HG02759 (cell line): ENCODE data around the gene PUSL1.
A peak's percentile ranks its signal among the peaks of the same experiment; 100 is the strongest.

ENCODE experiments used
- ATAC-seq: cut with Tn5 transposase; IDR thresholded peaks from one replicate; pipeline ENCODE4 v1.9.1; 2021; ENCODE audit warnings: mild to moderate bottlenecking, moderate library complexity; ENCODE audit not compliant: unreplicated experiment

PUSL1 gene

DNA sequence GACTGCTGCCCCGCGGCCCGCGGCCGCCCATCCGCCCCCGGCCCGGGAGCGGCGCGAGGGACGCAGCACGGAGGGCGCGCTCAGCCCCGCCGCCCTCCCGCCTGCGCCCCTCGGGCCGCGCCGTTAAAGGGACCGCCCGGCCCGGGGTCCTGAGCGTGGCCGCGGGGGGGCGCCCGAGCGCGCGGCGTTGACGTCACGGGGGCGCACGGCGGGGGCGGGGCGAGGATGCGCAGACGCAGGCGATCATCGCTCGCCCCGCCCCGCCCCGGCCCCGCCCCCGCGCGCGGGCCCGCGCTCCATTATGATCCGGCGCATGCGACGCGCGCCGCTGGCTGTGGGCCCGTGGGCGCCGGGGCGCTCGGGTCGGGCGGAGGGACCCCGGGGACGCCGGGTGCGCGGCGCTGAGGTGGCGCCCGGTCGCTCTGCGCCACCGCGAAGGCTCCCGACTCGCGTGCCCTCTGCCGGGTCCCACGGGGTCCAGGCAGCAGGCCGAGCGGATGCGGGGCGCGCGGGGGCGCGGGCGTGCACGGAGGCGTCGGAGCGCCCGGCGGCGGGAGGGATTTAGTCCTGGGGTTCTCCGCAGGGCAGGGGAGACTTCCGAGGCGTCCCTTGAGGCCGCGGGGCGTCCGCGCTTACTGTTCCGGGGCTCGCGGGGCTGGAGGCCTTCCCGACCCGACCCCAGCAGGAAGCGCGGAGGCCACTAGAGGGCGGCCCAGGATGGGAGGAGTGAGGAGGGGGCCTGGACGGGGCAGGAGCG is 41.0 kb downstream of the PUSL1 start, which contains the start of gene DVL1:
Gene DVL1 (minus strand): TSS at position 163 of the 757 bp plus-strand sequence. CDS start 353 bp downstream, outside the sequence.
- peak; percentile 72 for ATAC-seq

DNA sequence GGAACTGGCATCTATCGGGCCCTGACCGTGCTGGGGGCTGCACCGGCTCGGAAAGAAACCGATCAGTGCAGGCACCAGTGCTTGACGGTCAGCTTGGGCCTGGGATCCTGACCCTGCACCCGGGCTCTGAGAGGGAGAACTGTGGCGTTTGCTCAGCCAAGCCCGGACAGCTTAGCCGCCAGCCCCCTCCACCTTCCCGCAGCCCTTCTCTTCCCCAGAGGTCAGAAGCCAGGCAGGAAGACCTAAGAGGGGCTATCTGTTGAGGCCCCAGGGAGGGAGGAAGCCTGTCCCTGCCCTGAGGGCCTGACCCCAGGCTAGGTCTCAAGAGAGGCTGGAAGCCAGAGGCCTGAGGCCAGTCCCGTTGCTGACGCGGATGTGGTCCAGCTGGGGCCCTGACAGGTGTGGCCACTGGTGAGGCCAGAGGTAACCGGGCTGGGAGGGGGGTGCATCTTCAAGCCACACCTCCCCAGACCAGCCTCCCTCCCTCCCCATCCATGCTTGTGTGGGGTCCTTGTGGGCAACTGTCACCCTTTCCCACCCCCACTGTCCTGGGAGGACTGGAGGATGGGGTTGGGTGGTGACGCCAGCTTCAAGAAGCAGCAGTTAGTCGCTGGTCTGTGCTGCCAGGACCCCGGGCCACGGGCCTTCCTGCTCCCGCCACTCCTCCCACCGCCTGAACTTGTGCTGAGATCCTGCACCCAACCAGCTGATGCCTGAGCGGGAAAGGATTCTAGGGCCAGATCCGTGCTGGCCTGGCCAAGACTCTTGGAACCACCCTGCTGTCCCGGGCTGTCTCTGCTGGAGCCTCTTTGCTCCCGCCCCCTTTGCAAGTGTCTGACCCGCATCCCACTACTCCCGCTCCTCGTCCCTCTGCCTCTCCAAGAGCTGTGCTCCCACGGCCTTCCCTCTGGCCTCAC is 43.4 kb downstream of the PUSL1 start:
- ATAC-seq: no peak

DNA sequence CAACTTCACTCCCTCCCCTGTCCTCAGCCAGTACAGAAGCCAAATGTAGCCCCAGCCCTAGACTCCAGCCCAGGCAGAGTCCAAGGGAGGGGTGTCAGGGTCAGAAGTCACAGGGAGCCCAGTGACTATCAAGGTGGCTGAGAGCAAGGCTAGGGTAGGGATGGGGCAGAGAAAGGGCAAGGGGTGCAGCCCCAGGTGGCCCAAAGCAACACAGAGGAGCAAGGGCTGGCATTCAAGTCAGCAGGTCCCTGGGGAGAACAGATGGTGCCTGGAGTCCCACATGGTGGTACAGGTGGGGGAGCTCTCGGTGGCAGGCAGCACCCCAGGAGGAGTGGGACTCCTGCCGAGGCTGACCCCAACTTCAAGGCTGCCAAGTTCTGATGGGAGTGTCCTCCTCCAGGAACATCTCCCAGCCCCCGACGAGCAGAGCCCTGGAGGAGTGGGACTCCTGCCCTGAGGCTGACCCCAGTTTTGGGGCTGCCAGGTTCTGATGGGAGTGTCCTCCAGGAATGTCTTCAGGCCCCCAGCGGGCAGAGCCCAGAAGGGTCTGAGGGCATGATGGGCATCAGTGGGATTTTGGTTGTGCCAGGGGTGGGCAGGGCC is 44.5 kb downstream of the PUSL1 start:
- ATAC-seq: no peak

DNA sequence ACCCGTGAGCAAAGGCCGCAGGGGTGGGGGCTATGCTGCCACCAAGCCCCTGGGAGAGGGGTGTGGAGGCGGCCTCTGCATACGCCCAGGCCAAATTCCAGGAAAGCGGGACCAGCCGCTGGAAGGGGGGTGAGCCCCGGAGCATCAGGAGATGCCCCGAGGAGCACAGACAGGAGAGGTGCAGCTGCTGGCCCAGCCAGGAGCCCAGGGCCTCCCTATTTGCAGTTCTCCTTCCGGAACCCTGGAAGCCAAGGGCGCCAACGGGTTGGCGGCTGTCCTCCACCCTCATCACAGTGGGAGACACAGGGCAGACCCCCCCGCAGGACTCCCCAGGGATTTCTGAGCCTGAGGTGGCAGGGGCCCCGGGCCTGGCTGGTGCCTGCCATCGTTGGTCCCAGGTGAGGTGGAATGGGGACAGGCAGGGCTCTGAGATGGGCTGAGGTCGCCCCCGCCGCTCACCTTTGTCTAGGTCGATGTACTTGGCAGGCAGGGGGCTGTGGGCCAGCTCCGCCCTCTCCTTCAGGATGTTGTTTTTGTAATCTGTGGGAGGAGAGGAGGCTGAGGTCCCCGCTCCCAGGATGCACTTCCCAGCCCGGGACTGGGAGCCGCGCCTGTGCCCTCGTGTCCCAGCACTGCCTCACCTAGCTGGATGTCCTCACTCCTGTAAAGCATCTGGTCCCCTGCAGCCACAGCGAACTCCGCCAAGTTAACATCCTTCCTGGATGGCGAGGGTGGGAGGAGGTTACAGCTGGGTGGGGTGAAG is 45.2 kb downstream of the PUSL1 start:
- no peak for ATAC-seq

DNA sequence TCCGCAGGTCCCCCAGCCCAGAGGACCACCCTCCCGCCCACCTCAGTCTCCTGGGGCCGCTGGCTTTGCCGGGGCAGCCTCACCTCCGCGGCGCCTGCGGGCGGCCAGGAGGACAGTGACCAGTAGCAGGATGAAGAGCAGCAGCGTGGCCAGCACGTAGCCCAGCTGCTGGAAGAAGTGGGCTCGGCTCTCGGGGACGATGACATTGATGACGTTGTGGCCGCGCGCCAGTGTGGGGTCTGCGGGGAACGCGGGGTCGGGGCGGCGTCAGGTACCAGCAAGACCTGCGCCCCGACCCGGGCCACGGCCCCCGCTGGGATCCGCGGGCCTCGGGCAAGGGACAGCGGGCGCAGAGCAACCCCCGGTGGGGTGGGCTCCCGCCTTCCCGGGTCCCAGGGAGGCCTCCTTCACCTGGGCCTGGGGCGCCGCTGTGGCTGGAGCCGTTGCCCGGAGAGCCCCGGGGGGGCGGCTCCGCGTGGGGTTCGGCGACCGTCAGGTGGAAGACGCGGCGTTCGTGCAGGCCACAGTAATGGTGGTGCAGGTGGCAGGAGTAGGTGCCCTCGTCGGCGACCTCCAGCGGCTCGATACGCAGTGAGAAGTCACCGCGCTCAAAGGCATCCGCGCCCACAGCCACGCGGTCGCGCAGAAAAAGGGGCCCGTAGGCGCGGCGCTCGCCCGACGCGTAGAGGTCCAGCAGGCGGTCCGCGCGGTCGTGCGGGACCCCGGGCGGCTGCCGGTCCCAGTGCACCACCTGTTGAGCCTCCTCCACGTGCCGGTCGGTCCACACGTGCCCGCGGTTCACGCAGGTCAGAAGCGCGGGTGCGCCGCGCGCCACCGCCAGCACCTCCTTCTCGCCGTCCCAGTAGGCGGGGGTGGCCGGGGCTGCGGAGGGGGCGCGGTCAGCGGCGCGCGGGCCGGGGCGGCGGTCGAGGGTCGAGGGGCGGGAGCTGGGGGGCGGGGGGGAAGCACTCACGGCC is 46.2 kb downstream of the PUSL1 start:
- no peak for ATAC-seq

DNA sequence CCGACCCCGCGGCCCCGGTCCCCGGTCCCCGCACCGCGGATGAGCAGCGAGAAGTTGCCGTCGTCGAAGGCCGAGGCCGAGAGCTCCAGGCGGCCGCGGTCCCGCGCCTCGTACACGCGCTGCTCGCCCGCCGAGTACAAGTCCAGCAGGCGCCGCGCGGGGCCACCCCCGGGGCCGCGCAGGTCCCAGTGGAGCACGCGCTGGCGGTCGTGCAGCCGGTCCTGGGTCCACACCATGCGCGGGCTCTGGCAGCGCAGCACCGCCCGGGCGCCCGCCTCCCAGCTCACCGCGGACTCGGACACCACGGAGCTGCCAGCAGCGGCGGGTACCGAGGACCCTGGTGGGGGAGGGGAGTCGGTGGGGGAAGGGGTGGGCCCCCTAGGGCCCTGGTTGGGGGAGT is 47.0 kb downstream of the PUSL1 start:
- no peak for ATAC-seq

DNA sequence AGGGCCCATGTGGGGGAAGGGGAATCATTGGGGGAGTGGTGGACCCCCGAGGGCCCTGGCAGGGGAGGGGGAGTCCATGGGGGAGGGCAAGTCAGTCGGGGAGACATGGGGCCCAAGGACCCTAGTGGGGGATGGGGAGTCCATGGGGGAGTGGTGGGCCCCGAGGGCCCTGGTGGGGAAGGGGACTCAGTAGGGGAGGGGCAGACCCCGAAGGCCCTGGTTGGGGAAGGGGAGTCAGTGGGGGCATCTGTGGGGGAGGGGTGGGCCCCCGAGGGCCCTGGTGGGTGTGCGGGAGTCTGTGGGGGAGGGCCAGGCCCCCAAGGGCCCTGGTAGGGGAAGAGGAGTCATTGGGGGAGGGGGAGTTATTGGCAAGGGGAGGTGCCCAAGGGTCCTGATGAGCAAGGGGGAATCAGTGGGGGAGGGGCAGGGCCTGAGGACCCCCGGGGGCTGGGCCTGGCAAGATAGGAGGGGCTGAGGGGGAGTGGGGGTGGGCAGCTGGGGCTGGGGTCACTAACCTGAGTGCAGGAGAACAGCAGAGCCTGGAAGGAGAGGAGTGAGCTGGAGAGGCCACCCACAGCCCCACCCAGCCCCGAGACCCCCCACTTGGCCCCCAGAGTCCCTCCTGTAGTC is 47.9 kb downstream of the PUSL1 start:
- no peak for ATAC-seq

DNA sequence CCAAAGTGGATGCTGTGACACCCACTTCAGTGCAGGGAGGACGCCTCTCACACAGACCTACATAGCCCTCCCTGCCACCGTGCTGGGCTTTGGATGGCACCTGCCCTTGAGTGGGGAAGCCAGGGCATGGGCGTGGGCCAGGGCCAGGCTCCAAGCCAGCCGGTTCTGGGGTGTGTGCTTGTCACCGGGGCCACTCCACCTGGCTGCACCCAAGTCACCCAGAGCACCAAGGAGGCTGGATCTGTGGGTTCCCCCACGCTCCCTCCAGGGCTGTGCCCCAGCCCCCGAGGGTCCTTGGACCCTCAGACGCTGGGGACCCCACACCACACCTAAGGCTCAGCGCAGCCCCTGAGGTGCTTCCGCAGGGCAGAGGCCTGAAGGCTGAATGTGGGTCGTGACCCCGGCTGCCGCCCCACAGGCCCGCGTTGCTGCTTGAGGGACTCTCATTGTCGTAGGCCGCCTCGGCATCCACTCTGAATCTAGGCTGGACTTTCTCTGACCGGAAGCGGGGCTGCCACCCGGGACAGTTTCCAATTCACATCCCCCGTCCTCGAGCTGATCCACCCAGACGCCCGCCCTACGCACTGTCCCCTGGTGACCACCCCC is 48.5 kb downstream of the PUSL1 start:
- no peak for ATAC-seq

DNA sequence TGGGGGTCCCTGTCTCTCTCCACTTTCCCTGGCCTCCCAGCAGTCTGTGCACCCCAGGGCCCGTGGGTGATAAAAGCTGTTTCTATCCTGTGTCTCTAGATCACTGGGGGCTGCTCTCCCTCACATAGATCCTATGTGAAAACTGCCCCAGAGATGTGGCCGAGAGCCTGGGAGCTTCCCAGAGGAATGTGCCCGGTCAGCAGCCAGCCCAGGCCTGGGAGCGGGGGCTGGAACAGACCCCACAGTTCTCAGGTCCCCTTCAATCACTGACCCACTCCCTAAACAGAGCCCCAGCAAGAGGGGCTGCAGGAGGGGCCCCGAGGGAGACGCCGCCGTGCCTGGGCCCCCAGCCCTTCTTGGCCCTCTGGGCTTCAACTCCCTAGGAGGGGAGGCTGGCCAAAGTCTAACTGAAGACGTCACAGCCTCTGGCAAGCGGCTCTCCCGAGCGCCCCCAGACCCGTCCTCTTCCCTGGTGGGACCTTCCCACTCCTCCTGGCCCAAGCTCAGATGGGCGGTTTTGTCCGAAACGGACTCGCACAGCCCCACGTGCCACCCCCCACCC is 49.6 kb downstream of the PUSL1 start:
- no peak for ATAC-seq

DNA sequence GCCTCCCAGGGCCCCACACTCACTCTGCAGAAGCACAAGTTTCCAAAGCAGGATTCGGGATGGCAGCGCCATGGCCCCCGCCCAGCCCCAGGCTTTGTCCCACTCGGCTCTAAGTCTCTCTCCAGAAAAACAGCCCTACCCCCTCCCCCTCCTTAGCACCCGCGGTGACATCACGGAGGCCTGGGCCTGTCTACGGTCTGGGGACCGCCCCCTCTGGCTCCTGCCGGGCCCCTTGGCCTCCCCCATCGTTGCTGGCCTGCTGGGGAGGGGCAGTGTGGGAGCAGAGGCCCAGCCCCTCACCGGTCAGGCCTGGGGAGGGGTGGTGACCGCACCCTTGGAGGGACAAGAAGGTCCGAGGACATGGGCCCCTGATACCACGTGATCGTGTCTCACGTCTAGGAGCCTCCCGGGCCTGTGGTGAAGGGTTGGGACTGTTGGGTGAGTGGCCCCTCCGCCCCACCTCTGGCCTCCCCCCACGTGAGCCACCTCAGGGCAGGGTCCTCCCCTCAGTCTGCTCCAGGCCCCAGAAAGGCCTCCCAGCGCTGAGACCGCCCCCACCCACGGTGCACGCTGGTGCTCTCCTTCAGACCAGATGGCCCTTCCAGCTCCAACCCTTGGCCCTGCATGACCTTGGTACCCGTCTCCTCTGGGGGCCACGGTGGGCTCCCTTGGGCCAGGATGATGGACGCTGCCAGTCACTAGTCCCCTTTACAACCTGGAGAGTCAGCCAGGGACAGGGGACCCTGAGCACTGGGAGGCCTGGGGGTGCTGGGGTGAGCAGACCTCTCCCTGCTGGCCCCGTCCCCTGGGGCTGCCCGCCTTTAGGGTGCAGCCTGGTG is 50.3 kb downstream of the PUSL1 start, which contains the start of gene MXRA8:
Gene MXRA8 (minus strand): TSS at position 123 of the 839 bp plus-strand sequence. CDS start 51 bp downstream, at position 72.
- no peak for ATAC-seq

DNA sequence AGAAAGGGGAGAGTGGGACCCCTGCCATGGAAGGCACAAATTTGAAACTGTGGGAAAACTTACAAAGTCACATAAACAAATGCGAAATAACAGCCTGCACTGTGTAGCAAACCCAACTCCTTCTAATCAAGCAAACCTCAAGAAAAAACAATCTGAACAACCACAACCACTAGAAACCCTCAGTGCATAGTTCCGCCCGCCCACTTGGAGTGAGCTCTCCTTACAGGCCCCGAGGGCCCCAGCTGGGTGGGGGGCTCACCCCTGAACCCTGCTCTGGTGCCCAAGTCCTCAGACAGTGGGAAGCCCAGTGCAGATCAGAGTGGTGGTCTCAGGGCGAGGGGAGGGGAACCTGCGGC is 50.9 kb downstream of the PUSL1 start:
- ATAC-seq: no peak

DNA sequence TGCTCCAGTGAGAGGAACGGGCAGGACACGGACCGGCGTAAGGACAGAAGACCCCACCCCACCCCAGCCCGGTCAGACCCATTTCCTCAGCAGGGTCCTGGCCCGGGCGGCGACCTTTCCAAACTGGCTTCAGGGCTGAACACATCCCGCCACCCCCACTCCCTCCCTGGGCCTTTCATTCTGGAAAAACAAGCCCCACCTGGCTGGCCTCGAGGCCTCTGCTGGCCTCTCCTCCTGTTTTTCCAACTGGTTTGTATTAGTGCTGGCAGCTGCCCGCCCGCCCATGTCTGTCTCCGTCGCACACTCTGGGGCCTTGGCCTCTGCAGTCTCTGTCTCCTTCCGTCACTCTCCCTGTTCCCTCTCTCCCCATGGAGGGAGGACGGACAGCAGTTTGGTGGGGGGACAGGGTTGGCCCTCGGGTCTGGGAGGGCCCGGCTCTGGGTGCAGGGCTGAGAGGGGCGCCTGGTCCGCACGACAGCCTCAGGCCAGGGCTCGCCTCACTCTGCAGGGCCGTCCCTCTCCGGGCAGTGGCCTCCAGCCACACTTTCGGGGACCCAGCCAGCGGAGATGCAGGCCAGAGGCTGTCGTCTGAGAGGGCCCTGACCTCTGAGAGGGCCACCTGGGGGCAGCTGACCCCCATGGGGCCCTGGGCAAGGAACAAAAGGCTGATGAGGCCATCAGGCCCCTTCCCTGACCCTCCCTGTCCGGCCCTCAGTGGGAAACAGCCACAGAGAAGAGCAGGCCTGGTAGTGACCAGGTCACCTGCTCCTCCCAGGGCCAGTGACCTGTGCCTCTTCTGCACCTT is 51.5 kb downstream of the PUSL1 start:
- ATAC-seq: no peak

DNA sequence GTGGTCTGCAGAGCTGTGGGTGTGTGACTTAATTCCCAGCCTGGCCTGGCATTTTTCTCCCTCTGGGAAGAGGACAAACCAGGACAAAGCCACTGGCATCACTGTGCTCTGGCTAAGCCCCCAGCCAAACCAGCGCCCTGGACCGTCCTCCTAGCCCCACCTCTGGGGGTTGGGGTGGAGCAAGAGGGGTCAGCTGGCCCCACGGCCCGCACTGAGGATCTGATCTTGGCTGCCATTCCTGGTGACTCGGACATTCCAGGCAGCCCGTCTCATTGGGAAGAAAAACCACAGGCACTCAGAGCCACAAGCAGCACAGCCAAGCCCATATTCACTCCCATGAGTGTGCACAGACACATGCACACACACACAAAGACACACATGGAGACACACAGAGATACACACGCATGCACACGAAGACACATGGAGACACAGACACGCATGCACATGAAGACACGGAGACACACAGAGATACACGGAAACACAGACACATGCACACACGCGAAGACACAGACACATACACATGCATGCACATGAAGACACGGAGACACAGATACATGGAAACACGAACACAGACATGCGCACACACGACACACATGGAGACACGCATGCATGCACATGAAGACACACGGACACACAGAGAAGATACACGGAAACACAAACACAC is 52.2 kb downstream of the PUSL1 start:
- ATAC-seq: no peak
